ENCODE measurements around the gene LDLRAD3.

DNA sequence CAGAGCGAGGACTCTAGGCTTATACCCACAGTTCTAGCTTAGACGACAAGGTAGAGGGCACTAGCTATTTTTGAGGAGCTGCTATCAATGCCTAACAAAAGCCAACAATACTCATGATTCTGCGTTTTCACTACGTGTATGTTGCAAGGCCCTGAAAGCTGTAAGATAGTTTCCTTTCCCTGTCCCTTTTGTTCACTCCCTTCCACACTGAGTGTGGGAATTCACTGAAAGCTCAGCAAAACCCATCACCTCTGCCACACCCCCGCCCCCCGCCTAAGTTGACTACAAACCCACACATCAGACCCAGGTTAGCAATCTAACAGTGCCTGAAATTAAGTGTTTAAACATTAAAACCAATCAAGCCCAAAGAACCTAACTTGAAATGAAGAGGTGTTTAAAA is 6.2 kb upstream of the LDLRAD3 start:
- TF ChIP-seq RXRA (IDR thresholded peaks at IDR 0.05; ENCODE audit: borderline replicate concordance, low read depth) (no peak), POLR2AphosphoS5 (IDR thresholded peaks at IDR 0.05; ENCODE audit: low read depth, low read length) (no peak), JUND (IDR thresholded peaks at IDR 0.05) (no peak), RAD21 (IDR thresholded peaks at IDR 0.05; ENCODE audit: low read length) (no peak), TEAD4 (IDR thresholded peaks at IDR 0.05; ENCODE audit: borderline replicate concordance, insufficient read depth) (no peak)
- TF ChIP-seq, protein P1, sequence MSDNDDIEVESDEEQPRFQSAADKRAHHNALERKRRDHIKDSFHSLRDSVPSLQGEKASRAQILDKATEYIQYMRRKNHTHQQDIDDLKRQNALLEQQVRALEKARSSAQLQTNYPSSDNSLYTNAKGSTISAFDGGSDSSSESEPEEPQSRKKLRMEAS (IDR thresholded peaks at IDR 0.05; ENCODE audit: low read depth): no peak
- TF ChIP-seq, protein P2, sequence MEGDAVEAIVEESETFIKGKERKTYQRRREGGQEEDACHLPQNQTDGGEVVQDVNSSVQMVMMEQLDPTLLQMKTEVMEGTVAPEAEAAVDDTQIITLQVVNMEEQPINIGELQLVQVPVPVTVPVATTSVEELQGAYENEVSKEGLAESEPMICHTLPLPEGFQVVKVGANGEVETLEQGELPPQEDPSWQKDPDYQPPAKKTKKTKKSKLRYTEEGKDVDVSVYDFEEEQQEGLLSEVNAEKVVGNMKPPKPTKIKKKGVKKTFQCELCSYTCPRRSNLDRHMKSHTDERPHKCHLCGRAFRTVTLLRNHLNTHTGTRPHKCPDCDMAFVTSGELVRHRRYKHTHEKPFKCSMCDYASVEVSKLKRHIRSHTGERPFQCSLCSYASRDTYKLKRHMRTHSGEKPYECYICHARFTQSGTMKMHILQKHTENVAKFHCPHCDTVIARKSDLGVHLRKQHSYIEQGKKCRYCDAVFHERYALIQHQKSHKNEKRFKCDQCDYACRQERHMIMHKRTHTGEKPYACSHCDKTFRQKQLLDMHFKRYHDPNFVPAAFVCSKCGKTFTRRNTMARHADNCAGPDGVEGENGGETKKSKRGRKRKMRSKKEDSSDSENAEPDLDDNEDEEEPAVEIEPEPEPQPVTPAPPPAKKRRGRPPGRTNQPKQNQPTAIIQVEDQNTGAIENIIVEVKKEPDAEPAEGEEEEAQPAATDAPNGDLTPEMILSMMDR (IDR thresholded peaks at IDR 0.05): no peak
- TF ChIP-seq, protein P3, sequence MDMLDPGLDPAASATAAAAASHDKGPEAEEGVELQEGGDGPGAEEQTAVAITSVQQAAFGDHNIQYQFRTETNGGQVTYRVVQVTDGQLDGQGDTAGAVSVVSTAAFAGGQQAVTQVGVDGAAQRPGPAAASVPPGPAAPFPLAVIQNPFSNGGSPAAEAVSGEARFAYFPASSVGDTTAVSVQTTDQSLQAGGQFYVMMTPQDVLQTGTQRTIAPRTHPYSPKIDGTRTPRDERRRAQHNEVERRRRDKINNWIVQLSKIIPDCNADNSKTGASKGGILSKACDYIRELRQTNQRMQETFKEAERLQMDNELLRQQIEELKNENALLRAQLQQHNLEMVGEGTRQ (IDR thresholded peaks at IDR 0.05; ENCODE audit: borderline replicate concordance, low read depth, low read length): no peak

Measured in SK-N-SH (cell line).